HEK293 (cell line): ENCODE data around the gene POP7.

Source experiments
- CTCF ChIA-PET: fragments of 350-600 bp; formaldehyde crosslinking; extraction: SDS; loops from one replicate; lab custom pipeline; 2021; ENCODE audit warnings: antibody characterized with exemption; lab: Yijun Ruan, JAX
- POLR2A ChIA-PET: fragments of 300-600 bp; formaldehyde crosslinking; extraction: SDS; loops from one replicate; lab custom pipeline; 2020; ENCODE audit warnings: antibody characterized with exemption, inconsistent platforms; lab: Yijun Ruan, JAX
- H3K27ac ChIP-seq: fragments of 200-500 bp; sonication (Bioruptor generic); 2 replicates; pipeline ENCODE4 v1.5.1; 2014; ENCODE audit warnings: low read depth, low read length, control low read depth, inconsistent platforms; ENCODE audit errors: extremely low read depth
- H3K36me3 ChIP-seq, 2 experiments: fragments of 200-500 bp in 1 of 2; sonication (Bioruptor generic) in 1 of 2; 1 replicate in 1 of 2; 2 replicates in 1 of 2; pipeline ENCODE4 v1.5.1; 2014 to 2017; ENCODE audit warnings: inconsistent platforms in 2 of 2, low read length in 2 of 2; ENCODE audit not compliant: control insufficient read depth in 2 of 2, insufficient read depth in 1 of 2
- H3K4me1 ChIP-seq: fragments of 200-500 bp; sonication (Bioruptor generic); 2 replicates; pipeline ENCODE4 v1.5.1; 2014; ENCODE audit warnings: mild to moderate bottlenecking, low read length, inconsistent platforms; ENCODE audit not compliant: control insufficient read depth, insufficient read depth
- H3K4me3 ChIP-seq: 2 replicates; pipeline ENCODE4 v1.5.1; 2011; ENCODE audit warnings: low read depth, mild to moderate bottlenecking, control low read depth, low read length, moderate library complexity
- H3K9me3 ChIP-seq: fragments of 200-500 bp; sonication (Bioruptor generic); 2 replicates; pipeline ENCODE4 v1.5.1; 2014; ENCODE audit warnings: low read depth, low read length, inconsistent platforms; ENCODE audit not compliant: control insufficient read depth, insufficient read depth
- ATF2 ChIP-seq: fragments of 450-650 bp; formaldehyde crosslinking; IDR thresholded peaks from 2 replicates; pipeline ENCODE4 v1.5.1; 2016; ENCODE audit warnings: missing biosample characterization, missing genetic modification characterization, low read depth
- GLIS1 ChIP-seq: fragments of 450-650 bp; formaldehyde crosslinking; IDR thresholded peaks from 2 replicates; pipeline ENCODE4 v1.5.1; 2016; ENCODE audit warnings: missing biosample characterization, missing genetic modification characterization
- PRDM1 ChIP-seq: fragments of 450-650 bp; formaldehyde crosslinking; IDR thresholded peaks from 2 replicates; pipeline ENCODE4; 2016; ENCODE audit warnings: missing biosample characterization, missing genetic modification characterization
- TRIM28 ChIP-seq: IDR thresholded peaks from 2 replicates; pipeline ENCODE4 v1.6.1; 2011; ENCODE audit warnings: low read length, control low read depth, borderline replicate concordance
- ZBTB48 ChIP-seq: fragments of 450-650 bp; formaldehyde crosslinking; IDR thresholded peaks from 2 replicates; pipeline ENCODE4 v1.5.1; 2016; ENCODE audit warnings: missing biosample characterization, missing genetic modification characterization
- ZBTB49 ChIP-seq: fragments of 450-650 bp; formaldehyde crosslinking; IDR thresholded peaks from 2 replicates; pipeline ENCODE4 v1.5.1; 2016; ENCODE audit warnings: missing biosample characterization, missing genetic modification characterization, low read depth
- ZNF121 ChIP-seq: fragments of 450-650 bp; formaldehyde crosslinking; IDR thresholded peaks from 2 replicates; pipeline ENCODE4 v1.5.1; 2016; ENCODE audit warnings: missing biosample characterization, missing genetic modification characterization
- ZNF18 ChIP-seq: fragments of 450-650 bp; formaldehyde crosslinking; IDR thresholded peaks from 2 replicates; pipeline ENCODE4 v1.5.1; 2016; ENCODE audit warnings: missing biosample characterization, missing genetic modification characterization
- ZNF404 ChIP-seq: fragments of 450-650 bp; formaldehyde crosslinking; IDR thresholded peaks from 2 replicates; pipeline ENCODE4 v1.5.1; 2017; ENCODE audit warnings: missing biosample characterization, missing genetic modification characterization
- ZNF645 ChIP-seq: fragments of 450-650 bp; formaldehyde crosslinking; IDR thresholded peaks from 2 replicates; pipeline ENCODE4; 2016; ENCODE audit warnings: missing biosample characterization, missing genetic modification characterization
- ZNF677 ChIP-seq: fragments of 450-650 bp; IDR thresholded peaks from 2 replicates; pipeline ENCODE4 v1.5.0; 2018; ENCODE audit warnings: missing biosample characterization, mild to moderate bottlenecking, missing genetic modification characterization, moderate library complexity

POP7 gene

GRCh38 chr7:100728196-100728595, 22.3 kb downstream of the POP7 start:
- Histone ChIP-seq H3K4me1 (no peaks in the 10 kb centered on the region), H3K9me3 (no peaks in the 10 kb centered on the region), H3K27ac (no peak overlapping the region), H3K36me3 (no peaks in the 10 kb centered on the region), H3K4me3 (no peak overlapping the region)
- POLR2A ChIA-PET = interaction anchor here (1.0 kb wide), 1 partner anchor 23 kb away, joined by 3 read pairs; the partner anchor contains the start of gene POP7
- CTCF ChIA-PET = interaction anchor here (0.6 to 2.2 kb wide), 3 partner anchors 10 to 108 kb away, joined by 3 to 16 read pairs (median 5); partner anchors contain the start of gene POP7
- TF ChIP-seq ZNF677 (tag by site-specific recombination) = no peak
- peak; percentile 34; the same call in 1 of the 2 replicates for TF ChIP-seq PRDM1 (tag by site-specific recombination)

- CTCF ChIA-PET = interaction anchor here (0.6 to 2.2 kb wide), 2 partner anchors 10 to 25 kb away, joined by 3 to 16 read pairs; partner anchors contain the start of genes EPO and POP7
- Histone ChIP-seq H3K9me3 (no peaks in the 10 kb centered on the region), H3K36me3 (no peaks in the 10 kb centered on the region), H3K27ac (no peak overlapping the region), H3K4me1 (0 out of 2 replicates have a peak, but pooled peaks cover 4% of the 10 kb centered on the region), H3K4me3 (no peak overlapping the region)
- TF ChIP-seq ZBTB49 (tag by site-specific recombination) = no peak
- POLR2A ChIA-PET = no interaction called here
Measured at GRCh38 chr7:100730136-100730800, 24.3 kb downstream of the POP7 start.

GRCh38 chr7:100731937-100732636, 26.2 kb downstream of the POP7 start:
- H3K27ac ChIP-seq = no peak overlapping the region
- H3K36me3 ChIP-seq = no peaks in the 10 kb centered on the region
- no peaks in the 10 kb centered on the region for H3K9me3 ChIP-seq
- POLR2A ChIA-PET = interaction anchor here (0.6 kb wide), 1 partner anchor 156 kb away, joined by 5 read pairs; no protein-coding TSS in a partner anchor
- H3K4me3 ChIP-seq = no peak overlapping the region
- H3K4me1 ChIP-seq = 0 out of 2 replicates have a peak, but pooled peaks cover 4% of the 10 kb centered on the region
- TF ChIP-seq ATF2 (no peak), GLIS1 (tag by site-specific recombination) (peak; percentile 50), ZNF121 (peak; percentile 93)
- CTCF ChIA-PET = interaction anchor here (0.6 kb wide), 1 partner anchor 274 kb away, joined by 3 read pairs; no protein-coding TSS in a partner anchor

- ChIA-PET POLR2A (no interaction called here), CTCF (interaction anchor here (1.3 kb wide), 1 partner anchor 10 kb away, joined by 8 read pairs; no protein-coding TSS in a partner anchor)
- no peak overlapping the region for H3K4me3 ChIP-seq
- H3K36me3 ChIP-seq = no peaks in the 10 kb centered on the region
- H3K4me1 ChIP-seq = 0 out of 2 replicates have a peak, but pooled peaks cover 4% of the 10 kb centered on the region
- no peak overlapping the region for H3K27ac ChIP-seq
- TF ChIP-seq ZBTB48 (tag by site-specific recombination) = no peak
- TF ChIP-seq ZNF645 = no peak
- TF ChIP-seq ZNF18 = no peak
- TF ChIP-seq ZNF404 = no peak
- no peak for TF ChIP-seq TRIM28
- H3K9me3 ChIP-seq = no peaks in the 10 kb centered on the region
Measured at GRCh38 chr7:100735730-100736129, 29.8 kb downstream of the POP7 start.
